ENCODE data around the gene LRRN4CL.
"Not testable (repeated sequence)": the region's sequence is repeated elsewhere in the genome, so short reads cannot be mapped to it uniquely, and the experiment has no call there.

LRRN4CL gene

GRCh38 chr11:62675415-62675814 is 13.9 kb downstream of the LRRN4CL start:
- not testable (repeated sequence) for DNase-seq (ENCODE audit: low spot score)

GRCh38 chr11:62673196-62673525 is 16.2 kb downstream of the LRRN4CL start:
- DNase-seq (ENCODE audit: low spot score): no peak

GRCh38 chr11:62671608-62672389 is 17.5 kb downstream of the LRRN4CL start, which contains the start of the genes LBHD1 and UQCC3:
Gene LBHD1, minus strand, starts transcription at chr11:62672267. Its CDS starts 2,236 bp downstream, at chr11:62670031.
Gene UQCC3, plus strand, starts transcription at chr11:62671673. Its CDS starts 73 bp downstream, at chr11:62671746.
- DNase-seq (ENCODE audit: low spot score): peak; percentile 77

- no peak for DNase-seq (ENCODE audit: low spot score)
Measured at GRCh38 chr11:62671236-62671607, 18.1 kb downstream of the LRRN4CL start.

GRCh38 chr11:62669420-62670161 is 19.7 kb downstream of the LRRN4CL start:
- DNase-seq (ENCODE audit: low spot score): peak; percentile 59

GRCh38 chr11:62667460-62667859 is 21.9 kb downstream of the LRRN4CL start:
- no peak for DNase-seq (ENCODE audit: low spot score)

- no peak for DNase-seq (ENCODE audit: low spot score)
Measured at GRCh38 chr11:62666259-62666926, 22.9 kb downstream of the LRRN4CL start.

GRCh38 chr11:62665599-62666258 is 23.6 kb downstream of the LRRN4CL start:
- peak; percentile 37 for DNase-seq (ENCODE audit: low spot score)

GRCh38 chr11:62665075-62665598 is 24.2 kb downstream of the LRRN4CL start, which contains the start of the genes C11orf98 and CSKMT:
Gene C11orf98, minus strand, starts transcription at chr11:62665210. Its CDS starts 41 bp downstream, at chr11:62665169.
Gene CSKMT, plus strand, starts transcription at chr11:62665312. Its CDS starts 568 bp downstream, at chr11:62665880.
- peak; percentile 95 for DNase-seq (ENCODE audit: low spot score)

- peak; percentile 66 for DNase-seq (ENCODE audit: low spot score)
Measured at GRCh38 chr11:62664405-62665074, 24.8 kb downstream of the LRRN4CL start.

- DNase-seq (ENCODE audit: low spot score): no peak
Measured at GRCh38 chr11:62656796-62657429, 32.4 kb downstream of the LRRN4CL start.

- DNase-seq (ENCODE audit: low spot score): no peak
Measured at GRCh38 chr11:62654297-62654696, 35.0 kb downstream of the LRRN4CL start.

GRCh38 chr11:62652161-62653006 is 36.9 kb downstream of the LRRN4CL start:
- DNase-seq (ENCODE audit: low spot score): no peak

GRCh38 chr11:62650283-62650682 is 39.0 kb downstream of the LRRN4CL start:
- not testable (repeated sequence) for DNase-seq (ENCODE audit: low spot score)

GRCh38 chr11:62649486-62649885 is 39.8 kb downstream of the LRRN4CL start:
- no peak for DNase-seq (ENCODE audit: low spot score)

- no peak for DNase-seq (ENCODE audit: low spot score)
Measured at GRCh38 chr11:62648967-62649364, 40.4 kb downstream of the LRRN4CL start.

- DNase-seq (ENCODE audit: low spot score): no peak
Measured at GRCh38 chr11:62648185-62648966, 41.0 kb downstream of the LRRN4CL start.

- no peak for DNase-seq (ENCODE audit: low spot score)
Measured at GRCh38 chr11:62647609-62648005, 41.7 kb downstream of the LRRN4CL start.
